Left cardiac atrium (tissue), 4 donors: Measurements from ENCODE around the gene FIBIN. TPM values are rescaled to one million over a fixed set of nuclear protein-coding genes. Genes with fewer than 3 reads are reported as not detected.
"Not testable (repeated sequence)": the region's sequence is repeated elsewhere in the genome, so short reads cannot be mapped to it uniquely, and the experiment has no call there.

Experiments used
- ATAC-seq, 2 donors: fragments of 200-7000 bp; cut with Tn5 transposase; one replicate each; pipeline ENCODE4 v1.9.1; 2020; ENCODE audit warnings: mild to moderate bottlenecking in 2 of 2, moderate library complexity in 2 of 2
- DNase-seq: peaks from one replicate; pipeline ENCODE4 v3.0.0-alpha.2; 2020
- intact Hi-C, 2 donors: fragments of 100-400 bp; cut with DNase I; formaldehyde crosslinking; loops; one replicate each; pipeline versions ENCODE4 v1.14.1 to v1.15.1; 2022 to 2023
- total RNA-seq, 2 donors: library from RNA; stranded (reverse); fragmentation: NEBNext Ultra II Directional; extraction: Animal tissue kit (Norgen Biotek cat#: 25700); gene quantifications; one replicate each; pipeline ENCODE4 v1.2.1, GENCODE V29; 2021
- donor health status: DM: no; HTN: yes; CAD: no.
- donor health status: DM: no; HTN: yes; CAD: no; lungs with severe emphysema.
- donor health status: DM: yes; HTN: yes; CAD: no.
- donor health status: Dilated cardiomyopathy.

Gene FIBIN
- total RNA-seq, 2 donors from 2014 or later, result 9.4 to 14.3 TPM

DNA sequence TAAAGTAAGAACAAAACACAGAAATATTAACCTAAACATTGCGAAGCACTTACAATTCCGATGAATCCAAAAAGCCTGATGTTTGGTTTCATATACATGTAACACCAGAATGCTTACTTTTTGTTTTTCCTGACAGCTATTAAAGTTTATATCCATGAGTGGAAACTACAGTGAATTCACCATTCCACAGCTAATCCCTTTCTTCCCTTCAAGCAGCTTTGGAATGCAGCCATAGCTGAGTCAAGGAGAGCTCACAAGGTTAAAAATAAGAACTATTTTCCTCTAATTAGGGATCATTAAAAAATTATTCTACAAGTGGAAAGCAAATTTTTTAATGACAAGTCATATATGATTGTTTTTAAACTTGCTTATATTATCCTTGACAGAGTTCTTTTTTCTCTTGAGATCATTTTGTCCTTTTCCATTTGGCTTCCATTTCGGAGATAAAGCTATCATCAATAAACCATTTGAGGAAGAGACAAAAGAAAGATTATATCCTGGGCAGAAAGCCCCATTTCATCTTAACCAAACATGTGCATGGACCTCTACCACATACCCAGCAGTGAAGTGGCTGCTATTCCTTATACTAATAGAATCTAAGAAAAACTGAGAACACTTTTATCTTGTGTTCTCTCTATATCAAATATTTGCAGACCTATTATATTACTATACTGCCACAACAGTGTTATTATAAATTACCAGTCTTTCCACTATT, 19.7 kb upstream of the FIBIN start:
- no peak for DNase-seq
- no peak for ATAC-seq
- intact Hi-C loops, result no loop called here

DNA sequence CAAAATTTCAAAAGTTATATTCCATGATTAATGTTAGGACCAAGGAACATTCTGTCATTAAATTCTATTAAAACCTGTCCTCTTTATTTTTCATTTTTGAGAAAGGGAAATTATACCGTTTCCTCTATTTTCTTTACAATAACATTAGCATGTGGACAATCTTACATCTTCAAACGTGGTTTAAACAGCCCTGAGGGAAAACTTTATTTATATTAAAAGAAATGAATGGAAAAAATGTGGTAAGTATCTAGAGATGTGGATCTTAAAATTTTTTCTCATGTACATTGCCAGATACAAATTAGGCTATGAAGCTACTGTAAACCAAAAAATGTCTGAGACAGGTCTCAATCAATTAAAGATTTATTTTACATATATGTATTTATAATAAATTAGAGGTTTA, 18.9 kb upstream of the FIBIN start:
- DNase-seq (no peak), ATAC-seq (no peak)
- intact Hi-C loops, result no loop called here

DNA sequence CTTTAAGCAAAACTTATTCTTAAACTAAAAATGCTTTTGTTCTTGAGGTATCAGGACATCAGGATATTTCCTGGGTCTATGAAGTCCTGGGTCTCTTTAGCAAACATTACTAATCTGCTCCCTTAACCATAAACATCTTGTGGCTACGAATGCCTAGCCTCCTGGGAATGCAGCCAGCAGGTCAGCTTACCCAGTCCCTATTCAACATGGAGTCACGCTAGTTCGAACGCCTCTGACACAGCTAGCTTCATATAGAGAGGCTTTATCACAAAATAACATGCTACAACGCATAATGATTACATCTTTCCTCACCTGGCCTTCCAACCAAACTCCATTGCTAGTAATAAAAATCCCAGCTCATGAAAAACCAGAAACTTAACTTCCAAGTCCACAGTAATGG, 17.5 kb upstream of the FIBIN start:
- no peak for ATAC-seq
- no peak for DNase-seq
- intact Hi-C loops, result no loop called here

DNA sequence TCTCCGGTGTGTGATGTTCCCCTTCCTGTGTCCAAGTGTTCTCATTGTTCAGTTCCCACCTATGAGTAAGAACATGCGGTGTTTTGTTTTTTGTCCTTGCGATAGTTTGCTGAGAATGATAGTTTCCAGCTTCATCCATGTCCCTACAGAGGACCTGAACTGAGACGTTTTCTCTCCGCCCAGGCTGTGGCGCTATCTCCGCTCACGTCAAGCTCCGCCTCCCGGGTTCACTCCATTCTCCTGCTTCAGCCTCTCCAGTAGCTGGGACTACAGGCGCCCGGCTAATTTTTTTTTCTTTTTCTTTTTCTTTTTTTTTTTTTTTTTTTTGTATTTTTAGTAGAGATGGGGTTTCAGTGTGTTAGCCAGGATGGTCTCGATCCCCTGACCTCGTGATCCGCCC, 16.7 kb upstream of the FIBIN start:
- ATAC-seq, DNase-seq, intact Hi-C loops: not testable (repeated sequence)

DNA sequence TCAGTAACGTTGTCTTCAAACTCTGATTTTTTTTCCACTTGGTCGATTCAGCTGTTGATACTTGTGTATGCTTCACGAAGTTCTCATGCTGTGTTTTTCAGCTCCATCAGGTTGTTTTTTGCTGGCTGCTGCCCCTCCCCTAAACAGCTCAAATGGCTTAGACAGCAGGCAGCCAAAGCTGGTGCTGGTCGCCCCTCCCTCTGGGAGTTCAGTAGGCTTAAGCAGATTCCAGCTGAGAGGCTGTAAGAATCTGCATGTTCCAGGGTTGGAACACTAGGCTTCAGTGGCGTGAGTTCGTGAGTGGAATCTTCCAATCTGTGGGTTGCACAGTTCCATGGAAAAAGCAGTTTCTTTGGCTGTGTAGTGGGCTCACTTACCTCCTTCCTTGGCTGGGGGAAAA, 10.3 kb upstream of the FIBIN start:
- DNase-seq (no peak), ATAC-seq (no peak)
- intact Hi-C loops, result no loop called here

DNA sequence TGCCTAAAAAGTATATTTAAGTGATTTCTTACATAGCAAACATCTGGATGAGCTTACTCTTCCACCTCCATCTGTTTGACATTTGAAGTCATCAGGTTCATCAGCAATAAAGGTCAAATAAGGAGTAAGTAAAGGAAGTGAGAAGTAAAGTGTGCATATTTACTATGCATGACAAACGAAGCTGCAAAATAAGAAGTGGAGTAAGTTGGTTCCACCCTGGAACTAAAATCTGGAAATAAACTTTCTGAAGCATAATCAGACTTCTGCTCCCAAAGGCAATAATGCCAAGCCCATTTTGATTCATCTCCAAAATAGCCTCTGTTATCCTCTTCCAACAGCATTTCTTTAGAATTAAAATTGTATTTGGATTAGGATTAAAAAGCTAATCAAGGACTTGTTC, 8.4 kb upstream of the FIBIN start:
- ATAC-seq, result no peak
- DNase-seq, result no peak
- intact Hi-C loops, result no loop called here

DNA sequence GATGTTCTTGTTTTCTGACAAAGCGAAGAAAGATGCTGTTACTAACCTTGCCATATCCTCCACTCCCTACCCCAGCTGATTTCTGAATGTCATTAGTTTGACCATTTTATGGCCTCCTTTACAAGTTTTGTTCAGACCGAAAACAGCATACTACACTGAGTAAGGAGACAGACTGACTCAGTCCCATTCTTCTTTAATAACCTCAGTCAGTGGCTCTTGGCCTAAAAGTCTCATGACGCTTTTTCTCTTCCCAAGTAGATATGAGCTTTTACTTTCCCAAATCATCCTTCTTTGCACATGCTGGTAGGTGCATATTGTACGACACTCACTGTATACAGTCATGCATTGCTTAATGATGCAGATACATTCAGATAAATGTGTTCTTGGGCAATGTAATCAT, 8.0 kb upstream of the FIBIN start:
- ATAC-seq (peak in 1 of 2 donors; percentile 87), DNase-seq (no peak)
- intact Hi-C loops, result no loop called here

DNA sequence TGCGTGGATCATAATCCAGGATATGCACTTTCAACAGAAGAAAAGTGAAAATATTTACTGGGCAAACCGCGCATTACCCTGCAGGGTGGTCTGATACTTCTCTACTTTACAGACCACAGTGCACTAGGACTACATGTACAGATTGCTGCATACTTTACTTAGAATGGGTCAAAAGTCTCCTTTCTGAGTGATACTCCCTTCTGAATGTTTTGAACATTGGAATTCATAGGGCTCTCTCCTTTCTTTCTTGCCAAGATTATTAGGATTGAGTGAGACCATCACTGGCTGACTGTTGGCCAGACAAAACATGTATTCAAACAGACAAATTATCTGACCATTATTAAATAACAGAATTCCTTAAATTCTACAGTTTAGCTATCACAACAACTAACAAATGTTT, 6.6 kb upstream of the FIBIN start:
- peak in 1 of 2 donors; percentile 22 for ATAC-seq
- intact Hi-C loops, result no loop called here

DNA sequence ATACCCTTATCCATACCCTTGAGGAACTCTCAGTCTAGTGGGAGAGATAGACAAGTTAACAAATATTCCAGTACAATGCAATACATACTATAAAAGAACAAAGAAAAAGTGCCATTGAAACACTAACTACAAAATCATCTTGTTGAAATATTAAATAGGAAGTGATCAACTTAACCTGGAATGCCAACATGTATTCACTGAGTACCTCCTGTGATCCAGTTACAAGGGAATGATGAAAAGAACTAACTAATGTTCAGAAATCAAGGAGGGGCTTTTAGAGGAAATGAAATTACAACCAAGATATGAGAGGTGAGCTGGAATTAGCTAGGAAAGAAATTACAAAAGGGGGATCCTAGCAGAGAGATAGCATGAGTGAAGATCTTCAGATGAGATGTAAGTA, 6.2 kb upstream of the FIBIN start:
- DNase-seq, result no peak
- ATAC-seq, result no peak
- intact Hi-C loops, result no loop called here

More for the DNA sequence above, 6.6 kb upstream of the FIBIN start:
- no peak for DNase-seq

DNA sequence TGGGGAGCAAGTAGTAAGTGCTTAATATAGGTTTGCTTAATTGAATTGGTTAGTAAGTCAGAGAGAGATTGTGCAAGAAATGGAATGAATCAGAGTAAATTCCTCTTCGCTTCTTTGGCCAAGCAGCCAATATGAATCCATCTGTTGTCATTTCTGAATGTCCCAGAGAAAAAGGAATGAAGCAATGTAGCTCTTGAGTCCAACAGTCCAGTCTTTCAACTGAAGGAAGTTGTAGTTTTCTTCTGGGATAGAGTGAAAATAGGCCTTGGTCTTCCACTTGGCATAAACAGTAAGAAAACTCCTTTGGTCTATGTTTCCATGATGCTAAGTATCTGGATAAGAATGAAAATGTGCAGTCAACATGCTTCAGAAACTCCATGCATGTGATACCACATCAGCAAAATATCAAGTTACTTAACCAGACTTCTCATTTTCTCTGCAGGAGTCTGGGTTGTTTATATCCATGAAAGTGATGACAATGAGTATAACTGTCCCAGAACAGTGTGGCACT, 1.8 kb upstream of the FIBIN start:
- intact Hi-C loops, result no loop called here
- ATAC-seq (peak; percentile 74 to 83), DNase-seq (no peak)

DNA sequence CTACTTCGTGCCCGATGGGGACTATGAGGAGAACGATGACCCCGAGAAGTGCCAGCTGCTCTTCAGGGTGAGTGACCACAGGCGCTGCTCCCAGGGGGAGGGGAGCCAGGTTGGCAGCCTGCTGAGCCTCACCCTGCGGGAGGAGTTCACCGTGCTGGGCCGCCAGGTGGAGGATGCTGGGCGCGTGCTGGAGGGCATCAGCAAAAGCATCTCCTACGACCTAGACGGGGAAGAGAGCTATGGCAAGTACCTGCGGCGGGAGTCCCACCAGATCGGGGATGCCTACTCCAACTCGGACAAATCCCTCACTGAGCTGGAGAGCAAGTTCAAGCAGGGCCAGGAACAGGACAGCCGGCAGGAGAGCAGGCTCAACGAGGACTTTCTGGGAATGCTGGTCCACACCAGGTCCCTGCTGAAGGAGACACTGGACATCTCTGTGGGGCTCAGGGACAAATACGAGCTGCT, 751 bp downstream of the FIBIN start:
- intact Hi-C loops, result no loop called here
- ATAC-seq (peak; percentile 21 to 24), DNase-seq (no peak)

DNA sequence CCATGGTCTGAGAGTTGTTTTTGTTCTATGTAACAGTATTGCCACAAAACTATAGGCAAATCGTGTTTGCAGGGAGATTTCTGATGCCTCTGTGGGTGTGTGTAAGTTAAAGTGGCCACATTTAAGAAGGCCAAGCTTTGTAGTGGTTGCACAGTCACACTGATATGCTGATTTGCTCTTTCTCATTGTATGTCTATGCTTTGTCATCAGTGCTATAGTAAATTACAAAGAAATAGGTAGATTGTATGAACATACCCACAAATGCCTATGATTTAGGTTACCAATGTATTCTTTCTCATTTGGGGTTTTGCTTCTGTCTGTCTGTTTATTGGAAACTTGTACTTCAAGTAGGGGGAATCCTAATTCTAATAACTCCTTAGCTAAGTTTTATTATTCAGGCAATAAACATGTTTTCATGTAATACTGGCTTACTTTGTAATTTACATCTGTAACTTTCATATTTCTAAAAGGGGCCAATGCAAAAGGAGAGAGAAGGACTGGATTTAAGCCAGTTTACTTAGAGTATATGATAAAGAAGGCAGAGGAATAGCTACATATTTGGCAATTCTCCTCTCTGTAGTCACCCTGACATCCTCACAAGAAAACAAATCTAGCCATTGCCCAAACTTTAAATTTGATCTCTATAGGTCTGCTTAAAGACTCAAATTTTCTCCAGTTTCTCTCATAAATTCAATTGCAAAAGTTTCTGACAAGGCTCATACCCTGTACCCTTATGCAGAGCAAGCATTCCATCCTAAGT, 2.0 kb downstream of the FIBIN start:
- DNase-seq, result no peak
- intact Hi-C loops, result no loop called here
- no peak for ATAC-seq

DNA sequence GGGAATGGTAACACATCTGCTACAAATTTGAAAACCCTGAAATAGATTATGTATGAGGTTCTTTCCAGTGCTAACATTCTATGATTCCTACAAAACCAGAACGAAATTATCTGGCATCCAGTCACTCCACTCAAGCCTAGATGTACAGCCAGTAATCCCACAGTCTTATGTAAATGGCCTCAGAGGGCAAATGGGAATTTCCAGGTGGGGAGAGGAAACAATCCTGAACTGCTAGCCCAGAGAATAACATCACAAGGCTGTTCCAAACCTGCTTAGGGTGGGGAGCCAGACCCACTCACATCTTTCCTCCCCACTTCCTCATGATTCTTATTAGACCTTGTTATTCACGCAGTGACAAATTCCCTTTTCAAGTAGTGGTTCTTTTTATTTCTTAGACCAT, 3.5 kb downstream of the FIBIN start:
- intact Hi-C loops, result no loop called here
- no peak for ATAC-seq

DNA sequence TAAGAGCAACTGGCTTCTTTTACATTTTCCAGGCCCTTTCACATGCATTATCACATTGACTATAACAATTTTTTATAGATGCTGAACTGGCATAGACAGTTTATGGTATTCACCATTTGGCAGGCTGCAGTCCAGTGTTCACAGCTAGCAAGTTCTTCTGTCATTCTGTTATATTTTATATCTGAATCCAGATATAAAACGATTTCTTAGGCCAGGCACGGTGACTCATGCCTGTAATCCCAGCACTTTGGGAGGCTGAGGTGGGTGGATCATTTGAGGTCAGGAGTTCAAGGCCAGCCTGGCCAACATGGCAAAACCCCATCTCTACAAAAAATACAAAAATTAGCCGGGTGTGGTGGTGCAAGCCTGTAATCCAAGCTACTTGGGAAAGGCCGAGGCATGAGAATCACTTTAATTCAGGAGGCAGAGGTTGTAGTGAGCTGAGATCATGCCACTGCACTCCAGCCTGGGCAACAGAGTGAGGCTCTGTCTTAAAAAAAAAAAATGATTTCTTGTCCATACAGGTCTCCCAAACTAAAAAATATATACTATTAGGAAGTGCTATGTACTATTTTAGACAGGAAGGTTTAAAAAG, 7.3 kb downstream of the FIBIN start:
- intact Hi-C loops, DNase-seq: not testable (repeated sequence)
- peak in 1 of 2 donors; percentile 67 for ATAC-seq

More for the DNA sequence above, 3.5 kb downstream of the FIBIN start:
- no peak for DNase-seq

DNA sequence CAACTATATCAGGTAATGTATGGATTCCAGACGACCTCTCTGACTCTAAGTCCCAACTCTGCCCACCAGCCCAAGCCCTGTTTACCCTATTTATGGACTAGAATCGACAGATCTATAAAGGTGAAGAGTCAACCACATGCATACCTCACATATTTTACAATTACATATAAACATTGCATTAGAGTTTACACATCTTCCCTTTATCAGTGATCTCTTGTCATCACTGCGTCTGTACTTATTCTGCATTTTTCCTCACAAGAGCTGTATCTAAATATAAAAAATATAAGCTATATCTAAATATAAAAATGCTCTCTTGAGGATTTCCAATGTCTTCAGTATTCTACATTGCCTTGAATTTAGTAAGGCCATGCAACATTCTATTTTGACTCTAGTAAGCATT, 8.5 kb downstream of the FIBIN start:
- ATAC-seq, result no peak
- intact Hi-C loops, result no loop called here
- no peak for DNase-seq

DNA sequence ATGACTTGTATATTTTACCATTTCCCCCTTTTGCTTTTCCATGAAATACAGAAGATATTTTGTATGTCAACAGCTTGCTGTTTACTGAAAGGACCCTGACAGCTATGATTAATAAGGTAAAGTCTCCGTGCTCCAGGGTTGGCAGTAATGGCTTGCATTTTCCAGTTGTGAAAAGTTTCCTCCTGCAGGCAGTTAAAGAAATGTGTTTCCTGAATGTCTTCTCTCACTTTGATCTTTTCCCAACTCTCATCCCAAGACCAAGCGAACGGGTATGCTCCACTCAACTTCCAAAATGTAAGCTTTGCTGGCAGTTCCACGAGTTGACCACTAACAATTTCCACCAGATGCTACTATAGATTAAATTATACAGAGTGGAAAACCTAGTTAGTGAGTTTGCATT, 8.9 kb downstream of the FIBIN start:
- no peak for DNase-seq
- no peak for ATAC-seq
- intact Hi-C loops, result no loop called here

DNA sequence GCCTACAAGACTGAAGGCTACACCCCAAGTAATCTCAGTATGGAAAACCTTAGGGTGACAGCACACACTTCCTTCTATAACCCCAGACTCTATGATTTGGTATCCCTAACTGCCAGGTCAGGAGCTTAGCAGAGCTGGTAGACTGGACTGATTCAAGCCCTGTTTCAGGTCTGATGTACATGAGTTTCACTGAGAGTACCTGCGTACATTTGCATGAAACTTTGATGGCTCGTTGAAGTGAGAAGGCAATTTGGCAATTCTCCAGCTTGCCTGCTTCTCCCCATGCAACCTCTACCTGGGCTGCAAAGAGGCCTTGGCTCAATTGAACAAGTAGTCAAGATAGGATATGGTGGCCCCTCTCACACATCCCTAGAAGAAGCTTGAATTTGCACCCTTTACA, 10.2 kb downstream of the FIBIN start:
- ATAC-seq (no peak), DNase-seq (no peak)
- intact Hi-C loops, result no loop called here

DNA sequence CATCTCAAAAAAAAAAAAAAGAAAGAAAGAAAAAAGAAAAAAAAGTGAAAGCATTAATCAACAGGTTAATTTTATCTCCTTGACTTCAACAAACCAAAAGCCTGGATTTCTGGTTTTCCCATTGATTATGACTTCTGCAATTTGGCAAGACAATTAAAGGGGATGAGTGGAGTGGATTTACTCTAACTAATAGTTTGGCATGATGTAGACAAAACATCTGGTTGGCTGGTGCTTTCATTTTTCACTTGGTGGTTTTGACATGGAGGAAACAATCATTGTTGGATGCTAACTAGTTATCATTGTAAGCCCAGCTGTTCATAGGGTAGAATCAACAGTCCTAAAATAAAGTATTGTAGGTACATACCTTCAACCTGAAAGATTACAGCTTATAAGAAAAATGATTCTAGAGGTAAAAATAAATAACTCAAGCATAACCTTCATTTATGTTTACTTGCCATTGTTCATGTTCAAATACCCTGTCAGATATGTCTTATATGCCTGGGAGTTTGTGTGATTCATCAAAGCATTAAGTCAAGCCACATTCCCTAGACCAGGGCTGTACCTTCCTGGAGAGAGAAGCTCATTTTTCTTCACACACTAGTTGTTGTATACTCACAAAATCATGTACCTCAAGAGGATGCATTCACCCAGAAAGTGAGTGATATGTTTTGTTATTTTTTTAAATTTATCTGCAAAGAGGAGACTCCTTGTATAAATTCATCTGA, 15.1 kb downstream of the FIBIN start:
- ATAC-seq (no peak), DNase-seq (no peak)
- intact Hi-C loops, result no loop called here

DNA sequence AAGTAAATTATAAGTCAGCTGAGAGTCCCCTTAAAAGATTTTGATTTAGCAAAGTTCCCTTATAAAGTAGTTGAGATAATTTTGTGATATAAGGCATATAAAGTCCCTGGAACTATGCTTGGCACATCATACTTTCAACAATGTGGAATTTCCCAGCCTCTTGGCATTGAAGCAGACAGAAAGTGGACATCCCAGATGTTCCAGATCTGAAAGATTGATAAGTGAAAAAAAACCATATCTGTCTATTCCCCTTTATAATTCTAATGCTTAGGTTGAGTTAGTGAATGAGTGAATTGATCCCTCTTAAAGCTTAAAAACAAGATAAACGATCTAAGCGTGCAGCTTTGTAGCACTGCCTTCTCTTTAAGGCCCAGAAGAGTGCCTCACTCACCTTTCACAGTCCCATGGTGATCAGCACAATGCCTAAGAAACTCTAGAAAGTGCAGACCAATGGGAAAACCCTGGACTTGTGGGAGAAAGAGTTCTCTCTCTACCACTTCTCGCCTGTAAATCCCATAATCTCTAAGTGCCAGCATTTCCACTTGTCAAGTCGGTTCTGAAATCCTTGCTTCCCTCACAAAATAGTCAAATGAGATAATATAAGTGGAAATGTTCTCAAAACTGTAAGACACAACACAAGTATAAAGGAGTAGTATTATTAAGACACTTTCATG, 17.8 kb downstream of the FIBIN start:
- DNase-seq (no peak), ATAC-seq (no peak)
- intact Hi-C loops, result no loop called here
